ENCODE data around the gene MOB3A. TPM values are rescaled to one million over a fixed set of nuclear protein-coding genes. Genes with fewer than 3 reads are reported as not detected.

MOB3A gene
- total RNA-seq, 2 experiments from 2014 or later = 43.7 to 44.1 TPM

DNA sequence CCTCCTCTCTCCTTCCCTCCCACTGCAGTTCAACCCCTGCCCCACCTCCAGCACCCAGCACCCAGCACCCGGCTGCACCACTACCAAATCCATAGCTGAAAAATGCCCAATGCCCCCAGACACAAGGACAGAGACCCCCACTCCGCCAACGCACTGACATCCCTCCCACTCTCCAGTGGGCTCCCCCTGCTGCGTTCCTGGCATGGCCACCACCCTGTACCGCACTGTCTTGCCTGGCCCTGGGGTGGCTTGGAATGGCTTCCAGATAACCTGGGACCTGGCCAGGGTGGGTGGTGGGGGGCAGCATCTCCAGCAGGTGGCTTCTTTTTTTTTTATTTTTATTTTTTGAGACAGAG is 39.3 kb downstream of the MOB3A start:
- peaks cover 56% of the 10 kb centered on the region for H3K4me1 Mint-ChIP-seq (ENCODE audit: low read depth)
- H3K4me3 Mint-ChIP-seq = peak overlapping the region; percentile 46
- CTCF ChIA-PET = no interaction called here
- DNase-seq = no peak
- no peaks in the 10 kb centered on the region for H3K36me3 Mint-ChIP-seq (ENCODE audit: low read depth)
- intact Hi-C loops (cut with micrococcal nuclease) = no loop called here
- H3K27ac Mint-ChIP-seq = peak overlapping the region; percentile 82
- H3K27me3 Mint-ChIP-seq (ENCODE audit: low read depth) = no peaks in the 10 kb centered on the region
- no peaks in the 10 kb centered on the region for H3K9me3 Mint-ChIP-seq

- Mint-ChIP-seq H3K27ac (peak overlapping the region; percentile 91), H3K36me3 (ENCODE audit: low read depth) (no peaks in the 10 kb centered on the region), H3K9me3 (no peaks in the 10 kb centered on the region), H3K4me3 (peak overlapping the region; percentile 62), H3K4me1 (ENCODE audit: low read depth) (peaks cover 60% of the 10 kb centered on the region), H3K27me3 (ENCODE audit: low read depth) (no peaks in the 10 kb centered on the region)
- DNase-seq = peak; percentile 65
- CTCF ChIA-PET = no interaction called here
- intact Hi-C loops (cut with micrococcal nuclease) = no loop called here
Measured at GRCh38 chr19:2055931-2056836, 39.9 kb downstream of the MOB3A start.

GRCh38 chr19:2054763-2055162 is 41.4 kb downstream of the MOB3A start:
- Mint-ChIP-seq H3K4me3 (no peak overlapping the region), H3K4me1 (ENCODE audit: low read depth) (peaks cover 53% of the 10 kb centered on the region), H3K27me3 (ENCODE audit: low read depth) (no peaks in the 10 kb centered on the region), H3K27ac (peak overlapping the region; percentile 77), H3K36me3 (ENCODE audit: low read depth) (peaks cover 3% of the 10 kb centered on the region), H3K9me3 (no peaks in the 10 kb centered on the region)
- intact Hi-C loops (cut with micrococcal nuclease) = no loop called here
- DNase-seq = no peak
- CTCF ChIA-PET = no interaction called here

DNA sequence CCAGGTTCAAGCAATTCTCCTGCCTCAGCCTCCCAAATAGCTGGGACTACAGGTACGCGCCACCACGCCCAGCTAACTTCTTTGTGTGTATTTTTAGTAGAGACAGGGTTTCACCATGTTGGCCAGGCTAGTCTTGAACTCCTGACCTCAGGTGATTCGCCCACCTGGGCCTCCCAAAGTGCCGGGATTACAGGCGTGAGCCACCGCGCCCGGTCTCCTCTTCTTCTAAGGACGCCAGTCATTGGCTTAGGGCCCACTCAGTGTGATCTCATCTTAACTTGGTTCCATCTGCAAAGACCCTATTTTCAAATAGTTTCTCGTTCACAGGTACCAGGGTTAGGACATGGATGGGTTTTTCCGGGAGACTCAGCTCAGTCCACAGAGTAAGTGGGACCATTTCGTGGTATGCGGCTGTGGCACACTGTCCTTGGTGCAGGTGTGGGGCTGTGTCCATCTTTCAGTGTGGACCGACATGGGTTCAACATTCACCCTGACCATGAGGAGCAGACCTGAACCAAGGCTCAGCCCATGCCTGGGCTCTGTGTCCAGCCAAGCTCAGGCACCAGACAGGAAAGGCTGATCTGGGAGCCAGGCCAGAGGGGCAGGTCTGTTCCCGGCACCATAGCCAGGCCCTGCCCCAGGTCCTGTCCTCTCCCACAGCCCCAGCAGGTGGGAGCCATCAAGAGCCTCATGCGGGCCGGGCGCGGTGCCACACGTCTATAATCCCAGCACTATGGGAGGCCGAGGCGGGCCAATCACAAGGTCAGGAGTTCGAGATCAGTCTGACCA is 42.3 kb downstream of the MOB3A start:
- peaks cover 4% of the 10 kb centered on the region for H3K36me3 Mint-ChIP-seq (ENCODE audit: low read depth)
- H3K27ac Mint-ChIP-seq = peak overlapping the region; percentile 77
- H3K4me3 Mint-ChIP-seq = no peak overlapping the region
- no peak for DNase-seq
- intact Hi-C loops (cut with micrococcal nuclease) = no loop called here
- CTCF ChIA-PET = interaction anchor here (0.7 kb wide), 1 partner anchor 39 kb away, joined by 4 read pairs; no protein-coding TSS in a partner anchor
- H3K27me3 Mint-ChIP-seq (ENCODE audit: low read depth) = no peaks in the 10 kb centered on the region
- peaks cover 56% of the 10 kb centered on the region for H3K4me1 Mint-ChIP-seq (ENCODE audit: low read depth)
- no peaks in the 10 kb centered on the region for H3K9me3 Mint-ChIP-seq

- H3K4me1 Mint-ChIP-seq (ENCODE audit: low read depth) = peaks cover 54% of the 10 kb centered on the region
- peak overlapping the region; percentile 73 for H3K4me3 Mint-ChIP-seq
- H3K9me3 Mint-ChIP-seq = no peaks in the 10 kb centered on the region
- H3K36me3 Mint-ChIP-seq (ENCODE audit: low read depth) = peaks cover 5% of the 10 kb centered on the region
- peak overlapping the region; percentile 93 for H3K27ac Mint-ChIP-seq
- no peaks in the 10 kb centered on the region for H3K27me3 Mint-ChIP-seq (ENCODE audit: low read depth)
- CTCF ChIA-PET = interaction anchor here (0.6 to 1.9 kb wide), 8 partner anchors 9 to 237 kb away, joined by 3 to 10 read pairs (median 4); partner anchors contain the start of gene MOB3A
- intact Hi-C loops (cut with micrococcal nuclease) = loop anchor here (1.0 to 2.0 kb wide), 4 partner anchors 9 to 217 kb away; no protein-coding TSS in a partner anchor
- DNase-seq = peak; percentile 66
Measured at GRCh38 chr19:2051773-2052704, 44.1 kb downstream of the MOB3A start.

DNA sequence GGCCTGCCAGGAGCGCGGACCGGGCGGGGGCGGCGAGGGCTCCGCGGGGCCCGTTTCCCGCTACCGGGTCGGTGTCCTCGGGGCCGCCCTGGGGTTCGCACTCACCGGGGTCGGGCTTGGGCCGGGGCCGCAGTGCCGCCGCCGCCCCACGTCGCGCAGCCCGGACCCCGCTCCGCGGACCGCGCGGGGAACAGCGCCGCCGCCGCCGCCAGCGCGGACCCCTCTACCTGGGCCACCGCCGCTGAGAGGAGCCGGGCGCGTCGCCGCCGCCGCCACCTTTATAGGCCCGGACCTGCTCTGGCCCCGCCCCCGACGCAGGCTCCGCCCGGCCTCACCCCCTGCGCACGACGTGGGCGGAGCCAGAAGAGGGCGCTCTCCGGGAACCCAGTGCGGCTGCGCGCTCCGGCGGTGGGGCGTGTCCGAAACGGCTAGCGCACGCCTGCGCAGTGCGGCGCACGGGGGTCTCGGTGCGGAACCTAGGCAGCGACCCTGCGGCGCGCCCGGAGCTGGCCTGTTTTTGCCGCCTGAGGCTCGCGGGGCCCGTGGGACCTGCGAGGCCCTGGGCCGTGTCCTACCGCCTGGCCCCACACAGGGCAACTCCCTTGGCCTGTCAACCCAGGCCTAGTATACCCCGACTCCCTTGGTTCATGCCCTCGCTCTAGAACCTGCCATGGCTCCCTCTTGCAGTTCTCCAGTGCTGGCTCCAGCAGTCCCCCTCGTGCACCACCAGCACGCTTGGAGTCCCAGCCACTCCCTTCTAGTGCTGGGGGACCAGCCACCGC is 44.9 kb downstream of the MOB3A start, which contains the start of gene MKNK2:
Gene MKNK2, minus strand, starts transcription at position 254 of the 782 bp plus-strand sequence. CDS start 393 bp downstream, outside the sequence.
- intact Hi-C loops (cut with micrococcal nuclease) = loop anchor here (1.0 to 2.0 kb wide), 4 partner anchors 9 to 218 kb away; no protein-coding TSS in a partner anchor
- peaks cover 53% of the 10 kb centered on the region for H3K4me1 Mint-ChIP-seq (ENCODE audit: low read depth)

GRCh38 chr19:2050349-2050990 is 45.7 kb downstream of the MOB3A start:
- intact Hi-C loops (cut with micrococcal nuclease) = loop anchor here (2.0 kb wide), 1 partner anchor 34 kb away; no protein-coding TSS in a partner anchor
- peaks cover 7% of the 10 kb centered on the region for H3K36me3 Mint-ChIP-seq (ENCODE audit: low read depth)
- H3K4me3 Mint-ChIP-seq = peak overlapping the region; percentile 85
- H3K9me3 Mint-ChIP-seq = no peaks in the 10 kb centered on the region
- CTCF ChIA-PET = no interaction called here
- peaks cover 49% of the 10 kb centered on the region for H3K4me1 Mint-ChIP-seq (ENCODE audit: low read depth)
- peak overlapping the region; percentile 90 for H3K27ac Mint-ChIP-seq
- DNase-seq = no peak
- no peaks in the 10 kb centered on the region for H3K27me3 Mint-ChIP-seq (ENCODE audit: low read depth)

More for the DNA sequence above, 44.9 kb downstream of the MOB3A start, which contains the start of gene MKNK2:
- CTCF ChIA-PET = interaction anchor here (1.0 to 1.9 kb wide), 4 partner anchors 8 to 238 kb away, joined by 3 to 10 read pairs (median 6); no protein-coding TSS in a partner anchor
- Mint-ChIP-seq H3K27me3 (ENCODE audit: low read depth) (no peaks in the 10 kb centered on the region), H3K4me3 (peak within 1 kb of the TSS; percentile 85), H3K27ac (peak within 1 kb of the TSS; percentile 93), H3K36me3 (ENCODE audit: low read depth) (peaks cover 7% of the 10 kb centered on the region), H3K9me3 (no peaks in the 10 kb centered on the region)
- peak; percentile 93 for DNase-seq

- no peaks in the 10 kb centered on the region for H3K9me3 Mint-ChIP-seq
- H3K4me1 Mint-ChIP-seq (ENCODE audit: low read depth) = peaks cover 44% of the 10 kb centered on the region
- CTCF ChIA-PET = interaction anchor here (0.9 kb wide), 1 partner anchor 27 kb away, joined by 3 read pairs; no protein-coding TSS in a partner anchor
- intact Hi-C loops (cut with micrococcal nuclease) = loop anchor here (2.0 kb wide), 1 partner anchor 35 kb away; no protein-coding TSS in a partner anchor
- H3K27ac Mint-ChIP-seq = peak overlapping the region; percentile 90
- H3K27me3 Mint-ChIP-seq (ENCODE audit: low read depth) = no peaks in the 10 kb centered on the region
- peak; percentile 87 for DNase-seq
- H3K4me3 Mint-ChIP-seq = peak overlapping the region; percentile 85
- peaks cover 7% of the 10 kb centered on the region for H3K36me3 Mint-ChIP-seq (ENCODE audit: low read depth)
Measured at GRCh38 chr19:2049741-2050348, 46.3 kb downstream of the MOB3A start.

- peak overlapping the region; percentile 90 for H3K27ac Mint-ChIP-seq
- peaks cover 7% of the 10 kb centered on the region for H3K36me3 Mint-ChIP-seq (ENCODE audit: low read depth)
- H3K4me3 Mint-ChIP-seq = peak overlapping the region; percentile 85
- peak; percentile 14 for DNase-seq
- H3K27me3 Mint-ChIP-seq (ENCODE audit: low read depth) = no peaks in the 10 kb centered on the region
- CTCF ChIA-PET = interaction anchor here (0.6 to 0.9 kb wide), 2 partner anchors 18 to 27 kb away, joined by 3 read pairs; no protein-coding TSS in a partner anchor
- H3K9me3 Mint-ChIP-seq = no peaks in the 10 kb centered on the region
- peaks cover 43% of the 10 kb centered on the region for H3K4me1 Mint-ChIP-seq (ENCODE audit: low read depth)
- intact Hi-C loops (cut with micrococcal nuclease) = no loop called here
Measured at GRCh38 chr19:2048959-2049740, 47.0 kb downstream of the MOB3A start.
